GM21360 (cell line): ENCODE measurements around the gene GSC.
"Not testable (repeated sequence)": the region's sequence is repeated elsewhere in the genome, so short reads cannot be mapped to it uniquely, and the experiment has no call there.

Experiments
- ATAC-seq: cut with Tn5 transposase; IDR thresholded peaks from one replicate; pipeline ENCODE4 v1.9.1; 2021; ENCODE audit warnings: mild to moderate bottlenecking, moderate library complexity; ENCODE audit not compliant: unreplicated experiment

Gene GSC

GRCh38 chr14:94769391-94770250 lies at the start of gene GSC:
TSS of gene GSC (minus strand) at chr14:94770113. CDS start at chr14:94770015, 98 bp downstream.
- no peak for ATAC-seq

GRCh38 chr14:94819531-94819930 lies 49.6 kb upstream of the GSC start:
- ATAC-seq = no peak

DNA sequence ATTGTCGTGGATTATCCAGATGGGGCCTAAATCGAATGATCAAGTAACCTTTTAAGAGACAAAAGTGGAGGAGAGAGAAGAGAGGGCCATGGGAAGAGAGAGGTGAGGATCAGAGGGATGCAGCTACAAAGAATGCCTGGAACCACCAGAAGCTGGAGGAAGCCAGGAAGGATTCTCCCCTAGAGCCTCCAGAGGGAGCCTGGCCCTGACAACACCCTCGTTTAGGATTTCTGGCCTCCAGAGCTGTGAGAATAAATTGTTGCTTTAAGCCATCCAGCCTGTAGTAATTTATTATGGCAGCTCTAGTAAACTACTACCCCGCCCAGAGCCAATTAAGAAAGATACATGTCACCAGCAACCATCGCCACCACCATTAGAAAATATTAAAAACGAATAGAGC lies 46.2 kb upstream of the GSC start:
- no peak for ATAC-seq

- ATAC-seq = no peak
Measured at GRCh38 chr14:94805680-94806288, 35.9 kb upstream of the GSC start.

GRCh38 chr14:94801225-94801624 lies 31.3 kb upstream of the GSC start:
- no peak for ATAC-seq

DNA sequence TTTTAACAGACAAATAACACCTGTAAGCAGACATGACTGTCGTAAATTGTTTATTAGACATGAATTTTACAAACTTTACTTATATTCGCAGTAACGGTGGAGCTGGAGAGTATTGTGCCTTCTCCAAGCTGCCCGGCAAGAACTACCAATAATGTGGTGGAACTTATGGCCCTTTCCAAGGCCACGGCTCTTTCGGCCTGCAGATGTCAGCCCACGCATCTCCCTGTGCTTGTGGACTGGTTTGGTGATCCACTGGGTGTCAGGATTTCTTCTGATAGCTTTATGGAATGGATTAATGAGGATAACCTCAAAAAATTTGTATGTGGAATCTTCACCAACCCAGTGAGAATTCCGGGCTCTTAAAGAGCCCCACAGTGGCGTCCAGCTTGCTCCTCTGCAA lies 30.9 kb upstream of the GSC start:
- ATAC-seq = not testable (repeated sequence)

DNA sequence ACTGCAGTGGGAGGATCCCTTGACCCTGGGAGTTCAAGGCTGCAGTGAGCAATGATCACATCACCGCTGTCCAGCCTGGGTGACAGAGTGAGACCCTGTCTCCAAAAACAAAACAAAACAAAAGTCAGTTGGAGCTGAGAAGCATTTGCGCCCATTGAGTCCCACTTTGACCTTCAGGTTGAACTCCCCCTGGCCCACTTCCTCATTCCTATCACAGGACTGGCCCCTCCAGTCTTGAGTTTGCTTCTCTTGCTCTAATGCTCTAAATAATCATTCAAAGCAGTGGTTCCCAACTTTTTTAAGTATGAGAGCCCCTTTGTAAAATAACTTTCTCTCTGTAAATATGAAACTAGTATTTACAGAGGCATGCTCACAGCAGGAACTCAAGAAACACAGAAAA lies 28.0 kb upstream of the GSC start:
- no peak for ATAC-seq

- ATAC-seq = no peak
Measured at GRCh38 chr14:94796278-94796677, 26.4 kb upstream of the GSC start.

GRCh38 chr14:94795372-94795771 lies 25.5 kb upstream of the GSC start:
- no peak for ATAC-seq

- ATAC-seq = no peak
Measured at GRCh38 chr14:94793901-94794300, 24.0 kb upstream of the GSC start.

GRCh38 chr14:94787655-94788054 lies 17.7 kb upstream of the GSC start:
- no peak for ATAC-seq

DNA sequence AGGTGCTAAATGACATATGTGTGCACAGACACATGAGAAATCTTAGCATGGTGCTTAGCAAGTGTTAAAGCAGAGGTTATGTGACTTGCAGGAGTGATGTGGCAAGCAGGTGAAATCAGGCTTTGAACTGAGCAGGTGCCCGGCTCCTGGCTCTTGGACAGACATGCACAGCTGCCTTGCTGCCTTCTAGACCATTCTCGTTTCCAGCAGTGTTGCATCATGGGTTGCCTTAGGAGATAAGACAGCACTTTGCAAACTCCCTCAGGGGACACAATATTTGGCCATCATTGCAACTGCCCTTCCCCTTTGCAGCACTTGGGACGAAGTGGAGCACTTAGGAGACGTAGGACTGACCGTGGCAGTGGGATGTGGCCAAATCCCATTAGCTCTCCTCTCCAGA lies 17.2 kb upstream of the GSC start:
- no peak for ATAC-seq

- ATAC-seq = no peak
Measured at GRCh38 chr14:94780536-94781399, 10.9 kb upstream of the GSC start.

DNA sequence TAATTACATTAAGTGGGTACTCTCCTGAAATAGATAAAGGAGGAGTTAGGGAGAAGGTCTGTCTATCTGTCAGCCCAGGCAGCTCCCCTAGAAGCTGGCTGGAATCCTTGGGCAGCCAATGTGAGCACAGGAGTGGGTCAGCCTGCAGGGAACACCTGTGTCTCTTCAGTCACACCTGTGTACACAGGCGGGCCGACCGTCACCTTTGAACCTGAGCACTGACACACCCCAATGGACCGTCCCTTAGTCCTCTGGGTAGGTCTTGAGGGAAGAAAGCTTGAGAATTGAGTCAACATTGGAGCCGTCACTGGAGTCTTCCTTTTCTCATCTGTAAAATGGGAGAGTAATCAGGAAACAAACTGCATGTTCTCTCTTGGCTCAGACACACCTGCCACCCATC lies 9.8 kb upstream of the GSC start:
- ATAC-seq = no peak

GRCh38 chr14:94775871-94776210 lies 5.9 kb upstream of the GSC start:
- ATAC-seq = no peak

GRCh38 chr14:94775091-94775870 lies 5.4 kb upstream of the GSC start:
- no peak for ATAC-seq

GRCh38 chr14:94774344-94775090 lies 4.6 kb upstream of the GSC start:
- ATAC-seq = no peak

GRCh38 chr14:94773655-94774343 lies 3.9 kb upstream of the GSC start:
- no peak for ATAC-seq

DNA sequence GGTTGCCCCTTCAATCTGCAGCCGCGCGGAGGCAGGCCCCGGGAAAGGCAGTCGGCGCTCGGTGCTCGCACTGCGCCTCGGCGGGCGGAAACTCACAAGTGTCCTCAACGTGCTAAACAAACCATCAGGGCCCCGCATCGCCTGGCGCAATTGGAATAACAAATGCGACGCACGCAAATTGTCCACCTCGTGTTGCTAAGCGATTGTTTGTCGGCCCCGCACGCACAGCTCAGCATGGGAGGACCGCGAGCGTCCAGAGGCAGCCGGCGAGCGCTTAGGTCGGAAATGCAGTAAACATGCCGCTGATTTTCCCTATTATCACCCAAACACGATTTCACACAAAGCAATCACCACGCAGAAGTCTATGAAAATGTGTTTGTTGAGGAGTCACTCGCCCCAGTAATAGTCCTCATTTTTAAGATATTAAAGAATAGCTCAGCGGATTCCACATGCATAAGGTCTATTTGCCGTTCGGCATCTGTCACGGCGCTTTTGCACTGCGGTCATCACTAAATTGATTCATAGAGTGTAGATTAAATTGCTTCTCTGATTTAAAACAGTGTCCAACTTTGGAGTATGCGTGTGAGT lies 3.2 kb upstream of the GSC start:
- no peak for ATAC-seq
